OCI-LY1 (cell line): Measurements from ENCODE around the gene CHEK1.

Experiments used
- H2AFZ ChIP-seq: fragments of 200-600 bp; sonication (generic), shearing (Covaris generic); 2 replicates; pipeline ENCODE4 v1.6.0; 2014; ENCODE audit warnings: antibody characterized with exemption, mild to moderate bottlenecking, low read length
- H3F3A ChIP-seq: fragments of 200-600 bp; sonication (generic), shearing (Covaris generic); 2 replicates; pipeline ENCODE4 v1.6.0; 2014; ENCODE audit warnings: mild to moderate bottlenecking, antibody characterized with exemption, low read length, moderate library complexity; ENCODE audit not compliant: insufficient read depth
- H3K27ac ChIP-seq: fragments of 200-600 bp; sonication (generic); 2 replicates; pipeline ENCODE4 v1.5.1; 2014; ENCODE audit warnings: low read length, mixed run types, mild to moderate bottlenecking, low read depth; ENCODE audit not compliant: poor library complexity, severe bottlenecking
- H3K27me3 ChIP-seq: fragments of 200-600 bp; sonication (generic); 2 replicates; pipeline ENCODE4 v1.6.0; 2014; ENCODE audit warnings: antibody characterized with exemption, mild to moderate bottlenecking, low read length, moderate library complexity; ENCODE audit not compliant: insufficient read depth
- H3K36me3 ChIP-seq: fragments of 200-600 bp; sonication (generic); 2 replicates; pipeline ENCODE4 v1.6.1; 2014; ENCODE audit warnings: mild to moderate bottlenecking, antibody characterized with exemption, low read length, moderate library complexity, mixed read lengths; ENCODE audit not compliant: insufficient read depth
- H3K4me1 ChIP-seq: fragments of 200-600 bp; sonication (generic); 2 replicates; pipeline ENCODE4 v1.5.1; 2014; ENCODE audit warnings: mild to moderate bottlenecking, low read length, moderate library complexity; ENCODE audit not compliant: insufficient read depth, severe bottlenecking
- H3K4me2 ChIP-seq: fragments of 200-600 bp; sonication (generic), shearing (Covaris generic); 2 replicates; pipeline ENCODE4 v1.6.1; 2014; ENCODE audit warnings: low read length
- H3K4me3 ChIP-seq: fragments of 200-600 bp; sonication (generic); 2 replicates; pipeline ENCODE4 v1.5.1; 2014; ENCODE audit warnings: low read length, low read depth, mild to moderate bottlenecking, mixed read lengths; ENCODE audit not compliant: poor library complexity, severe bottlenecking
- H3K79me2 ChIP-seq: fragments of 200-600 bp; shearing (Covaris generic); 2 replicates; pipeline ENCODE4 v1.6.1; 2016; ENCODE audit warnings: mixed run types, low read length, mixed read lengths; ENCODE audit not compliant: insufficient read depth
- H3K9ac ChIP-seq: fragments of 200-600 bp; sonication (generic), shearing (Covaris generic); 2 replicates; pipeline ENCODE4 v1.6.1; 2014; ENCODE audit warnings: mild to moderate bottlenecking, low read length, mixed read lengths
- H3K9me2 ChIP-seq: fragments of 200-600 bp; sonication (generic), shearing (Covaris generic); 2 replicates; pipeline ENCODE4 v1.6.1; 2014; ENCODE audit warnings: low read depth, mild to moderate bottlenecking, low read length, mixed read lengths
- H3K9me3 ChIP-seq: fragments of 200-600 bp; shearing (Covaris generic); 2 replicates; pipeline ENCODE4 v1.6.1; 2014; ENCODE audit warnings: low read length, mixed read lengths
- H4K20me1 ChIP-seq: fragments of 200-600 bp; sonication (generic), shearing (Covaris generic); 2 replicates; pipeline ENCODE4 v1.6.0; 2016; ENCODE audit warnings: mild to moderate bottlenecking, low read length; ENCODE audit not compliant: insufficient read depth
- EZH2 ChIP-seq: fragments of 200-600 bp; sonication (generic), shearing (Covaris generic); IDR thresholded peaks from 2 replicates; pipeline ENCODE4 v1.8.0; 2017; ENCODE audit warnings: borderline replicate concordance, mixed run types, mild to moderate bottlenecking, antibody characterized with exemption, low read length, moderate library complexity, mixed read lengths
- TF ChIP-seq, protein P1 (sequence below): fragments of 200-600 bp; sonication (generic), shearing (Covaris generic); IDR thresholded peaks from 2 replicates; pipeline ENCODE4 v1.5.1; 2017; ENCODE audit warnings: mild to moderate bottlenecking, antibody characterized with exemption, low read length, moderate library complexity, mixed read lengths

Gene CHEK1

DNA sequence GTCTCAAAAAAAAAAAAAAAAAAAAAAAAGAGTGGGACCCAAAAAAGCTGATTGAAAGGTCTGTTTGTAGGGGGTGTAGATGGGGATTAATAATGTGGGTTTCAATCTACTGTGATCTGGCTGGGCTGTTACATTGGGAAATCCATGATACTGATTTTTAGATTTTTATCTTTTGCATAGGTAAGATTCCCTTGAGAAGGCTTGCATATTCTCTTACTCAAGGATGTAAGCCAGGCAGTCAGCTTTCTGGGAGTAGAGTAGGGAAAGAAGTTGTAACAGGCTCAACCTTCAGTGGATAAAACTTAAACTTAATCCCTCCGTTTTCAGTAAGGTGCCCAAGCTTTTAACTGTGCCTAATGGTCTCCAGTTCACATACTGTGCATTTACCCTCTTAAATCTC is 1.9 kb upstream of the CHEK1 start:
- Histone ChIP-seq H3K9ac (no peak overlapping the region), H3K4me2 (no peak overlapping the region), H2AFZ (no peak overlapping the region), H3K4me3 (no peak overlapping the region), H4K20me1 (no peaks in the 10 kb centered on the region), H3K36me3 (peaks cover 41% of the 10 kb centered on the region), H3F3A (no peaks in the 10 kb centered on the region), H3K9me3 (no peaks in the 10 kb centered on the region), H3K27me3 (no peaks in the 10 kb centered on the region), H3K9me2 (no peaks in the 10 kb centered on the region), H3K79me2 (peaks cover 20% of the 10 kb centered on the region), H3K27ac (no peak overlapping the region), H3K4me1 (peaks cover 24% of the 10 kb centered on the region)
- TF ChIP-seq EZH2: no peak
- TF ChIP-seq, protein P1, sequence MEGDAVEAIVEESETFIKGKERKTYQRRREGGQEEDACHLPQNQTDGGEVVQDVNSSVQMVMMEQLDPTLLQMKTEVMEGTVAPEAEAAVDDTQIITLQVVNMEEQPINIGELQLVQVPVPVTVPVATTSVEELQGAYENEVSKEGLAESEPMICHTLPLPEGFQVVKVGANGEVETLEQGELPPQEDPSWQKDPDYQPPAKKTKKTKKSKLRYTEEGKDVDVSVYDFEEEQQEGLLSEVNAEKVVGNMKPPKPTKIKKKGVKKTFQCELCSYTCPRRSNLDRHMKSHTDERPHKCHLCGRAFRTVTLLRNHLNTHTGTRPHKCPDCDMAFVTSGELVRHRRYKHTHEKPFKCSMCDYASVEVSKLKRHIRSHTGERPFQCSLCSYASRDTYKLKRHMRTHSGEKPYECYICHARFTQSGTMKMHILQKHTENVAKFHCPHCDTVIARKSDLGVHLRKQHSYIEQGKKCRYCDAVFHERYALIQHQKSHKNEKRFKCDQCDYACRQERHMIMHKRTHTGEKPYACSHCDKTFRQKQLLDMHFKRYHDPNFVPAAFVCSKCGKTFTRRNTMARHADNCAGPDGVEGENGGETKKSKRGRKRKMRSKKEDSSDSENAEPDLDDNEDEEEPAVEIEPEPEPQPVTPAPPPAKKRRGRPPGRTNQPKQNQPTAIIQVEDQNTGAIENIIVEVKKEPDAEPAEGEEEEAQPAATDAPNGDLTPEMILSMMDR: no peak

- Histone ChIP-seq H3K4me2 (peak overlapping the region; percentile 75), H2AFZ (no peak overlapping the region), H3K27ac (peak overlapping the region; percentile 93), H3K4me1 (peaks cover 24% of the 10 kb centered on the region), H3K36me3 (peaks cover 32% of the 10 kb centered on the region), H3K79me2 (peaks cover 21% of the 10 kb centered on the region), H3K4me3 (peak overlapping the region; percentile 85), H3K27me3 (no peaks in the 10 kb centered on the region), H3K9me3 (no peaks in the 10 kb centered on the region), H3K9me2 (no peaks in the 10 kb centered on the region), H3F3A (no peaks in the 10 kb centered on the region), H4K20me1 (no peaks in the 10 kb centered on the region), H3K9ac (peak overlapping the region; percentile 85)
- TF ChIP-seq, protein P1: no peak
- TF ChIP-seq EZH2: no peak
Observed at GRCh38 chr11:125625225-125625629, 264 bp downstream of the CHEK1 start.

- Histone ChIP-seq H3K9ac (peak overlapping the region; percentile 85), H3K27ac (peak overlapping the region; percentile 93)
Observed at GRCh38 chr11:125625630-125626287, 796 bp downstream of the CHEK1 start.

More at GRCh38 chr11:125625630-125626287, 796 bp downstream of the CHEK1 start:
- no peaks in the 10 kb centered on the region for H4K20me1 ChIP-seq
- peaks cover 21% of the 10 kb centered on the region for H3K79me2 ChIP-seq
- peaks cover 24% of the 10 kb centered on the region for H3K4me1 ChIP-seq
- H3K4me2 ChIP-seq: peak overlapping the region; percentile 75
- H3K9me3 ChIP-seq: no peaks in the 10 kb centered on the region
- no peaks in the 10 kb centered on the region for H3K9me2 ChIP-seq
- H3K4me3 ChIP-seq: peak overlapping the region; percentile 85
- no peaks in the 10 kb centered on the region for H3F3A ChIP-seq
- H3K27me3 ChIP-seq: no peaks in the 10 kb centered on the region
- TF ChIP-seq, protein P1: no peak
- H2AFZ ChIP-seq: no peak overlapping the region
- H3K36me3 ChIP-seq: peaks cover 31% of the 10 kb centered on the region
